IMR-90 (cell line): ENCODE measurements around the gene CYRIA. TPM values are rescaled to one million over a fixed set of nuclear protein-coding genes. Genes with fewer than 3 reads are reported as not detected.

ENCODE experiments used
- BHLHE40 ChIP-seq: fragments of 150-350 bp; IDR thresholded peaks from 2 replicates; pipeline ENCODE4 v1.6.1; 2016; ENCODE audit warnings: mild to moderate bottlenecking, low read depth, low read length
- MAFK ChIP-seq: IDR thresholded peaks from 2 replicates; pipeline ENCODE4 v1.6.1; 2012; ENCODE audit warnings: low read depth, low read length, improper control_type of control experiment
- RCOR1 ChIP-seq: IDR thresholded peaks from 2 replicates; pipeline ENCODE4 v1.6.1; 2012; ENCODE audit warnings: mild to moderate bottlenecking, low read length, improper control_type of control experiment; ENCODE audit not compliant: insufficient replicate concordance
- polyA plus RNA-seq, 3 experiments: library from polyadenylated mRNA; depleted of rRNA; stranded (reverse); fragments of >200 nt; gene quantifications; 2 replicates each; pipeline ENCODE4 v1.2.3, GENCODE V29; 2012; ENCODE audit warnings: low replicate concordance in 1 of 3
- total RNA-seq: library from RNA; depleted of rRNA; stranded (reverse); fragments of >200 nt; gene quantifications from 2 replicates; pipeline ENCODE4 v1.2.3, GENCODE V29; 2012

CYRIA gene
- total and polyA plus RNA-seq, 2 of the 4 experiments (the other 2 are of a cell fraction): 1.7 to 3.8 TPM

DNA sequence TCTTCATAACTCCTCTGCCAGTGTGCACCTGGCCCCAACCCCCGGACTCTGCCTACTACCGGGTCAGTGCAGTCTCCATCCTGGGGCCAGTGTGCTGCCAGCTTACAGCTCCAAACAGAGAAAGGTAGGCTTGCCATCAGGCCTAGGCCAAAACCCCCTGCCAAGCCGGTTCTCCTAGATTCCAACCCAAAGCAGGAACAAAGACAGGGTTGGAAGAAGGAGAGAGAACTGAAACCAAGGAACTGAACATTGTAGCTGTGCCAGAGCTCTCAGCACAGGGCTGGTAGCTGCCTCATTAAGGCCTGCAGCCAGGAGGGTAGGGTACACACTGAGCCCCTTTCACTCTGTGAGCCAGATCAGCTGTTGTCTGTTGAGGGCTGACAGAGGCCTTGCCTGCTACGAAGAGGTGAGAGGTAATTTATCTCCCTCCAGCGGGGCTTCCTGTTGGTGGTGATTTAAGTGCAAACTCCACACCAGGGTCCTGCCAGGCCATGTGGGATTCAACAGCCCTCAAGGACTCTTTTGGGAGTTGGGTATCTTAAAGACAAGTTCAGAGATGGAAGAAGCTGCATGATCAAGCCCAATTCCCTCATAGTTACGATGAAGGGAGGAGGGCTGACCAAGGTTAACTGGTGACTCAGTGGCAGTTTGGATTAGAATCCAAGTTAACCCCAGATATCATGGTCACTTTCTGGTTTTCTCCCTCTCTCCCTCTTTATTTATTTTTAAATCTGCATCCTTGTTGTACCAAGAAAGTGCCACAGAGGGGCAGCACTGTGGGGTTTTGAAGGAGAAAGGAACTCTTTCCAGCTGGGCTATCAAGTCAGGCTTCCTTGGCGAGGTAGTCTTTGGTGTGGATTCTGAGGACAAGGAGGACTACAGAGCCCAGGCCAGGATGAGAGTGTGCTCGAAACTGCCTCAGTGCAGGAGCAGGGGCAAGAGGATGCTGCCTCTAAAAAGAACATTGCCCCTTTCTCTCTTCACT lies 48.1 kb downstream of the CYRIA start (continued):
- TF ChIP-seq MAFK (no peak), BHLHE40 (no peak), RCOR1 (no peak)
